Effector CD8-positive, alpha-beta T cell (primary cell): ENCODE measurements around the gene ZNF471.

ENCODE experiments used
- DNase-seq: peaks from one replicate; lab custom pipeline; 2025; lab: John Stamatoyannopoulos, UW

Gene ZNF471

DNA sequence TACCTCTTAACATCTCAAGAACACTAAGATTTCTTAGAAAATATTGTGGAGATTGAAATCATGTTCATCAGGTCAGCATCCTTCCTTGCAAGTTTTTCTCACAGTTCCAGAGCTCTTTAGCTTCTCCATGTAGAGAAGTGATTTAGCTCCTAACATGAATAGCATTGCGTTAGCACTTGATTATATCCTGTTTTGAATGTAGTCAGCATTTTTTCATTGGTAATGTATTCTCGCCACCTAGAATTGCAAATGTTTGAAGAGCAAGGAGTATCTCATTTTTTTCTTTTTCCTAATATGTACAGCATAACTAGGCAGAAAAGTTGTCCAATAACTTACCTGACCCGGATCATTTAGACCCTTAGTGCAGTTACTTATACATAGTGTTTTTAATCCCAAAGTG, 66.3 kb downstream of the ZNF471 start:
- no peak for DNase-seq

DNA sequence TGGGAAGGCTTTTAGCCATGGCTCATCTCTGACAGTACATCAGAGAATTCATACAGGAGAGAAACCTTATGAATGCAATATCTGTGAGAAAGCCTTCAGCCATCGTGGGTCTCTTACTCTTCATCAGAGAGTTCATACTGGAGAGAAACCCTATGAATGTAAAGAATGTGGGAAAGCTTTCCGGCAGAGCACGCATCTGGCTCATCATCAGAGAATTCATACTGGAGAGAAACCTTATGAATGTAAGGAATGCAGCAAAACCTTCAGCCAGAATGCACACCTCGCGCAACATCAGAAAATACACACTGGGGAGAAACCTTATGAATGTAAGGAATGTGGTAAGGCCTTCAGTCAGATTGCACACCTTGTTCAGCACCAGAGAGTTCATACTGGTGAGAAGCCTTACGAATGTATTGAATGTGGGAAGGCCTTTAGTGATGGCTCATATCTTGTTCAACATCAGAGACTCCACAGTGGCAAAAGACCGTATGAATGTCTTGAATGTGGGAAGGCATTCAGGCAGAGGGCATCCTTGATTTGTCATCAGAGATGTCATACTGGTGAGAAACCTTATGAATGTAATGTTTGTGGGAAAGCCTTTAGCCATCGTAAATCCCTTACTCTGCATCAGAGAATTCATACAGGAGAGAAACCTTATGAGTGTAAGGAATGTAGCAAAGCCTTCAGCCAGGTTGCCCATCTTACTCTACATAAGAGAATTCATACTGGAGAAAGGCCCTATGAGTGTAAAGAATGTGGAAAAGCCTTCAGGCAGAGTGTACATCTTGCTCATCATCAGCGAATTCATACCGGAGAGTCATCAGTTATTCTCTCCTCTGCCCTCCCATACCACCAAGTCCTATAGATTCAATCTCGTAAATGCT, 70.3 kb downstream of the ZNF471 start:
- no peak for DNase-seq
